ENCODE measurements around the gene FNDC1. TPM values are rescaled to one million over a fixed set of nuclear protein-coding genes. Genes with fewer than 3 reads are reported as not detected.

The FNDC1 gene
- total and polyA plus RNA-seq, 2 donors (not counting 1 experiment from before 2014, with no cell fraction given): not detected

- H3K27ac ChIP-seq (ENCODE audit: low read length in 2 of 2): no peak overlapping the region
- CTCF ChIA-PET: no interaction called here
- no peak overlapping the region for H2AFZ ChIP-seq (ENCODE audit: insufficient read depth, low read depth, low read length, poor library complexity, severe bottlenecking)
- no peak overlapping the region for H3K4me3 Mint-ChIP-seq
- H3K9me3 ChIP-seq (ENCODE audit: control extremely low read depth in 1 of 3, control insufficient read depth in 2 of 3, insufficient read depth in 1 of 3, low read length in 2 of 3): peaks cover 0 to 3% (median 0%) of the 10 kb centered on the region in 3 donors
- 20% methylated on average over 23 of the region's 26 CpGs for WGBS (ENCODE audit: insufficient coverage)
- intact Hi-C loops (cut with micrococcal nuclease): no loop called here
- peaks cover 0 to 21% (median 7%) of the 10 kb centered on the region in 4 experiments for H3K27me3 ChIP-seq (replicated peaks in 1 of 4; ENCODE audit: control extremely low read depth in 1 of 4, control insufficient read depth in 3 of 4, insufficient read depth in 4 of 4, low read length in 3 of 4)
- DNase-seq (no peak), ATAC-seq (ENCODE audit: low read depth) (no peak)
- TF ChIP-seq CTCF (IDR thresholded peaks at IDR 0.05) (no peak), EZH2 (IDR thresholded peaks at IDR 0.05; ENCODE audit: borderline replicate concordance, insufficient read depth, low read depth, low read length, poor library complexity, severe bottlenecking) (no peak)
- H3K9me3 Mint-ChIP-seq (ENCODE audit: insufficient read depth): no peaks in the 10 kb centered on the region
- peaks cover 2% of the 10 kb centered on the region for H3K4me1 Mint-ChIP-seq
- no peak overlapping the region for H3K27ac Mint-ChIP-seq
- H3K9ac ChIP-seq (ENCODE audit: low read length): no peak overlapping the region
- POLR2A ChIA-PET: no interaction called here
- H3K36me3 ChIP-seq (replicated peaks in 1 of 2; ENCODE audit: control extremely low read depth in 1 of 2, control insufficient read depth in 1 of 2, extremely low read depth in 1 of 2, insufficient read depth in 2 of 2, low read length in 1 of 2): no peaks in the 10 kb centered on the region
- H4K20me1 ChIP-seq (ENCODE audit: control insufficient read depth, insufficient read depth, low read length, poor library complexity, severe bottlenecking): no peaks in the 10 kb centered on the region
- H3K4me3 ChIP-seq (ENCODE audit: control extremely low read depth in 1 of 5, extremely low read depth in 1 of 5, insufficient read depth in 1 of 5, low read depth in 2 of 5, low read length in 4 of 5): no peak overlapping the region
- no peaks in the 10 kb centered on the region for H3K4me1 ChIP-seq (ENCODE audit: control insufficient read depth in 2 of 2, insufficient read depth in 2 of 2, low read length in 2 of 2)
- no peaks in the 10 kb centered on the region for H3K79me2 ChIP-seq (ENCODE audit: control insufficient read depth, insufficient read depth, low read length)
- no peak overlapping the region for H3K4me2 ChIP-seq (replicated peaks; ENCODE audit: low read depth, low read length, poor library complexity, severe bottlenecking)
- peaks cover 47% of the 10 kb centered on the region for H3K27me3 Mint-ChIP-seq
These were observed 64.9 kb downstream of the FNDC1 start for GRCh38 chr6:159234102-159234553.

DNA sequence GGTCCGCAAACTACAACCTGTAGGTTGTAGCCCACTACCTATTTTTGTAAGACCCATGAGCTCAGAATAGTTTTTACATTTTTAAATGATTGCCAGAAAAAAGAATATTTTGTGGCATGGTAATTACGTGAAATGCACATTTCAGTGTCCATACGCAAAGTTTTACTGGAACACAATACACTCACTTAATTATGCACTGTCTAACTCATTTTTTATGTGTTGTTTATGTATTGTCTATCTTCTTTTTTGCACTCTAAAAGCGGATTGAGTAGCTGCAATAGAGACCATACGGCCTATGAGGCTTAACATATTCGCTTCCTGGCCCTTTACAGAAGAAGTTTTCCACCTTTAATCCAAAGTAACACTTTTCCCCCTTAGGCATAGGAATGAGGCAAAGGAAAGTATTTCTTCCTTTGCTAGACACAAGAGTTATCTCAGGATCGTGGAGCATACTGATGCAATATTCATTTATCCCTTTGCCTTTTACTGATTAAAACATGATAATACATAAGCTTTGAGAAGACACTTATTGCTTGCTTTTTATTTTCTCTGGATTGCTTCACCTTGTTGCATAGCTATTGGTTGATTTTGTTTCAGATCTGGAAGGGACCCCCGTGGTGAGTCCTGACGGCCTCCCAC is 69.8 kb downstream of the FNDC1 start:
- ChIA-PET CTCF (interaction anchor here (4.0 kb wide), 1 partner anchor 14 kb away, joined by 14 read pairs; no protein-coding TSS in a partner anchor), POLR2A (no interaction called here)
- no peak for TF ChIP-seq CTCF (IDR thresholded peaks at IDR 0.05)
- TF ChIP-seq EZH2 (IDR thresholded peaks at IDR 0.05; ENCODE audit: borderline replicate concordance, insufficient read depth, low read depth, low read length, poor library complexity, severe bottlenecking): no peak
- ATAC-seq (ENCODE audit: low read depth): no peak
- Mint-ChIP-seq H3K9me3 (ENCODE audit: insufficient read depth) (no peaks in the 10 kb centered on the region), H3K4me3 (no peak overlapping the region), H3K27ac (no peak overlapping the region), H3K27me3 (peaks cover 46% of the 10 kb centered on the region), H3K4me1 (peaks cover 2% of the 10 kb centered on the region)
- Histone ChIP-seq H3K4me3 (ENCODE audit: control extremely low read depth in 1 of 5, extremely low read depth in 1 of 5, insufficient read depth in 1 of 5, low read depth in 2 of 5, low read length in 4 of 5) (no peak overlapping the region), H3K27ac (ENCODE audit: low read length in 2 of 2) (no peak overlapping the region), H3K79me2 (ENCODE audit: control insufficient read depth, insufficient read depth, low read length) (no peaks in the 10 kb centered on the region), H3K4me1 (ENCODE audit: control insufficient read depth in 2 of 2, insufficient read depth in 2 of 2, low read length in 2 of 2) (no peaks in the 10 kb centered on the region), H3K27me3 (replicated peaks in 1 of 4; ENCODE audit: control extremely low read depth in 1 of 4, control insufficient read depth in 3 of 4, insufficient read depth in 4 of 4, low read length in 3 of 4) (peaks cover 0 to 12% (median 9%) of the 10 kb centered on the region in 4 experiments), H3K9ac (ENCODE audit: low read length) (no peak overlapping the region), H3K36me3 (replicated peaks in 1 of 2; ENCODE audit: control extremely low read depth in 1 of 2, control insufficient read depth in 1 of 2, extremely low read depth in 1 of 2, insufficient read depth in 2 of 2, low read length in 1 of 2) (no peaks in the 10 kb centered on the region), H3K4me2 (replicated peaks; ENCODE audit: low read depth, low read length, poor library complexity, severe bottlenecking) (no peak overlapping the region), H2AFZ (ENCODE audit: insufficient read depth, low read depth, low read length, poor library complexity, severe bottlenecking) (no peak overlapping the region), H4K20me1 (ENCODE audit: control insufficient read depth, insufficient read depth, low read length, poor library complexity, severe bottlenecking) (no peaks in the 10 kb centered on the region), H3K9me3 (ENCODE audit: control extremely low read depth in 1 of 3, control insufficient read depth in 2 of 3, insufficient read depth in 1 of 3, low read length in 2 of 3) (no peaks in the 10 kb centered on the region)
- no peak for DNase-seq
- intact Hi-C loops (cut with micrococcal nuclease): no loop called here
- WGBS (ENCODE audit: insufficient coverage): 82% methylated on average over 2 of the region's 9 CpGs

All from B cell (primary cell).